IMR-90 (cell line): ENCODE results near the gene XRN2. TPM values are rescaled to one million over a fixed set of nuclear protein-coding genes. Genes with fewer than 3 reads are reported as not detected.

ENCODE experiments used
- ATAC-seq: fragments of 200-7000 bp; cut with Tn5 transposase; 2 replicates; pipeline ENCODE4 v1.9.1; 2020; ENCODE audit warnings: low read depth, mild to moderate bottlenecking, moderate library complexity
- BruUV-seq: library from RNA; stranded (reverse); fragments of 400-500 nt; replicated peaks from 2 replicates; lab custom pipeline; 2021; lab: Mats Ljungman, UMichigan
- CTCF ChIA-PET: fragments of 300-600 bp; formaldehyde crosslinking; extraction: SDS; loops from one replicate; lab custom pipeline; 2021; ENCODE audit warnings: antibody characterized with exemption; lab: Yijun Ruan, JAX
- POLR2A ChIA-PET: fragments of 300-600 bp; sonication (Branson Sonifier 250); formaldehyde crosslinking; loops from one replicate; lab custom pipeline; 2022; ENCODE audit warnings: antibody characterized with exemption; ENCODE audit not compliant: unreplicated experiment; lab: Charles Lee
- DNase-seq: peaks from one replicate; pipeline ENCODE4 v3.0.0; 2013
- H2AFZ ChIP-seq: replicated peaks from 2 replicates; pipeline ENCODE3; 2013; ENCODE audit warnings: low read length, mild to moderate bottlenecking; ENCODE audit not compliant: poor library complexity
- H2AK5ac ChIP-seq: 2 replicates; pipeline ENCODE4 v1.6.1; 2013; ENCODE audit warnings: low read depth, low read length, inconsistent platforms
- H2AK9ac ChIP-seq: replicated peaks from 2 replicates; pipeline ENCODE3; 2013; ENCODE audit warnings: mild to moderate bottlenecking, low read depth, low read length, moderate library complexity; ENCODE audit not compliant: poor library complexity
- H2BK120ac ChIP-seq: 2 replicates; pipeline ENCODE4 v1.6.1; 2013; ENCODE audit warnings: low read depth, low read length, inconsistent platforms
- H2BK15ac ChIP-seq: 3 replicates; pipeline ENCODE4 v1.6.1; 2013; ENCODE audit warnings: low read depth, low read length, inconsistent platforms
- H2BK20ac ChIP-seq: 2 replicates; pipeline ENCODE4 v1.6.1; 2013; ENCODE audit warnings: low read depth, mild to moderate bottlenecking, inconsistent platforms, low read length, moderate library complexity
- H2BK5ac ChIP-seq: 2 replicates; pipeline ENCODE4 v1.6.1; 2013; ENCODE audit warnings: mild to moderate bottlenecking, low read depth, low read length, inconsistent platforms; ENCODE audit not compliant: poor library complexity, severe bottlenecking
- H3K14ac ChIP-seq: replicated peaks from 2 replicates; pipeline ENCODE4 v1.6.1; 2013; ENCODE audit warnings: low read depth, low read length, inconsistent platforms
- H3K18ac ChIP-seq: 2 replicates; pipeline ENCODE4 v1.6.1; 2013; ENCODE audit warnings: low read depth, low read length, control low read depth
- H3K23ac ChIP-seq: 2 replicates; pipeline ENCODE4 v1.6.1; 2013; ENCODE audit warnings: low read depth, low read length, inconsistent platforms
- H3K27ac ChIP-seq: 2 replicates; pipeline ENCODE4 v1.5.1; 2013; ENCODE audit warnings: mild to moderate bottlenecking, control low read depth, low read length; ENCODE audit not compliant: insufficient read depth
- H3K27me3 ChIP-seq: 2 replicates; pipeline ENCODE4 v1.6.1; 2013; ENCODE audit warnings: low read length; ENCODE audit not compliant: control insufficient read depth, insufficient read depth
- H3K36me3 ChIP-seq: 2 replicates; pipeline ENCODE4 v1.6.1; 2013; ENCODE audit warnings: low read length, mixed read lengths; ENCODE audit not compliant: control insufficient read depth, insufficient read depth
- H3K4ac ChIP-seq: 2 replicates; pipeline ENCODE4 v1.6.1; 2013; ENCODE audit warnings: low read depth, low read length, inconsistent platforms
- H3K4me1 ChIP-seq: 2 replicates; pipeline ENCODE4 v1.6.1; 2013; ENCODE audit warnings: low read length, mixed read lengths; ENCODE audit not compliant: control insufficient read depth, insufficient read depth
- H3K4me2 ChIP-seq: 2 replicates; pipeline ENCODE4 v1.6.1; 2013; ENCODE audit warnings: low read depth, mild to moderate bottlenecking, control low read depth, low read length, moderate library complexity
- H3K4me3 ChIP-seq: 2 replicates; pipeline ENCODE4 v1.5.1; 2013; ENCODE audit warnings: low read depth, mild to moderate bottlenecking, control low read depth, low read length, moderate library complexity; ENCODE audit not compliant: insufficient read depth
- H3K56ac ChIP-seq: 2 replicates; pipeline ENCODE4 v1.6.1; 2013; ENCODE audit warnings: low read length, inconsistent platforms; ENCODE audit not compliant: insufficient read depth; ENCODE audit errors: extremely low read depth
- H3K79me1 ChIP-seq, 2 experiments: 2 replicates each; pipeline ENCODE4 v1.6.1; 2013; ENCODE audit warnings: low read length in 2 of 2, inconsistent platforms in 1 of 2, low read depth in 1 of 2
- H3K9ac ChIP-seq: 2 replicates; pipeline ENCODE4 v1.6.1; 2013; ENCODE audit warnings: low read depth, low read length, control low read depth
- H3K9me1 ChIP-seq: 2 replicates; pipeline ENCODE4 v1.6.1; 2013; ENCODE audit warnings: low read length, inconsistent platforms; ENCODE audit not compliant: insufficient read depth
- H3K9me3 ChIP-seq: 2 replicates; pipeline ENCODE4 v1.6.1; 2013; ENCODE audit warnings: low read length; ENCODE audit not compliant: control insufficient read depth, insufficient read depth
- H4K20me1 ChIP-seq: 2 replicates; pipeline ENCODE4 v1.6.1; 2013; ENCODE audit warnings: low read length, inconsistent platforms; ENCODE audit not compliant: insufficient read depth
- H4K5ac ChIP-seq: 2 replicates; pipeline ENCODE4 v1.6.1; 2013; ENCODE audit warnings: mild to moderate bottlenecking, low read depth, low read length, control low read depth
- H4K8ac ChIP-seq, 2 experiments: 2 replicates each; pipeline ENCODE4 v1.6.1; 2013; ENCODE audit warnings: low read depth in 2 of 2, low read length in 2 of 2, control low read depth in 1 of 2, inconsistent platforms in 1 of 2
- H4K91ac ChIP-seq: 2 replicates; pipeline ENCODE4 v1.6.1; 2013; ENCODE audit warnings: low read depth, low read length, inconsistent platforms; ENCODE audit not compliant: insufficient read depth
- BHLHE40 ChIP-seq: fragments of 150-350 bp; IDR thresholded peaks from 2 replicates; pipeline ENCODE4 v1.6.1; 2016; ENCODE audit warnings: mild to moderate bottlenecking, low read depth, low read length
- CEBPB ChIP-seq: IDR thresholded peaks from 2 replicates; pipeline ENCODE4 v1.6.1; 2012; ENCODE audit warnings: low read depth, low read length, improper control_type of control experiment
- ELK1 ChIP-seq: fragments of 150-350 bp; IDR thresholded peaks from 2 replicates; pipeline ENCODE4 v1.6.1; 2016; ENCODE audit warnings: low read depth, mild to moderate bottlenecking, low read length, moderate library complexity, borderline replicate concordance
- NFE2L2 ChIP-seq: fragments of 150-350 bp; IDR thresholded peaks from 2 replicates; pipeline ENCODE4 v1.6.1; 2016; ENCODE audit warnings: low read depth, mild to moderate bottlenecking, low read length
- RFX5 ChIP-seq: IDR thresholded peaks from 2 replicates; pipeline ENCODE4 v1.8.0; 2012; ENCODE audit warnings: low read depth, mild to moderate bottlenecking, low read length, moderate library complexity
- WGBS, 2 experiments: methylation state at CpG; one replicate each; pipeline versions ENCODE4 v1.1.5 to v1.1.7; 2013; ENCODE audit warnings: missing lambda C conversion rate in 2 of 2; ENCODE audit not compliant: insufficient read length in 1 of 2; ENCODE audit errors: extremely low coverage in 2 of 2; 5-methylcytosine and 5-hydroxymethylcytosine counted together
- dilution Hi-C: fragments of 300-500 bp; cut with HindIII; formaldehyde crosslinking; loops from one replicate; pipeline ENCODE4 v1.14.3; 2018; ENCODE audit warnings: low sequenced_read_pairs; ENCODE audit not compliant: unreplicated experiment
- in situ Hi-C: fragments of 300-500 bp; cut with MboI; formaldehyde crosslinking; loops from 3 replicates; pipeline ENCODE4 v1.14.3; 2019; ENCODE audit warnings: low sequenced_read_pairs, inconsistent platforms, mixed read lengths
- intact Hi-C: fragments of 100-400 bp; cut with micrococcal nuclease; formaldehyde crosslinking; loops from 2 replicates; pipeline ENCODE4 v1.10.0; 2022
- polyA plus RNA-seq, 3 experiments: library from polyadenylated mRNA; depleted of rRNA; stranded (reverse); fragments of >200 nt; gene quantifications; 2 replicates each; pipeline ENCODE4 v1.2.3, GENCODE V29; 2012; ENCODE audit warnings: low replicate concordance in 1 of 3
- total RNA-seq: library from RNA; depleted of rRNA; stranded (reverse); fragments of >200 nt; gene quantifications from 2 replicates; pipeline ENCODE4 v1.2.3, GENCODE V29; 2012
- TF ChIP-seq, protein P1 (sequence below): conservative IDR thresholded peaks from 2 replicates; pipeline ENCODE4 v1.5.1; 2012; ENCODE audit warnings: mild to moderate bottlenecking, low read depth, low read length, improper control_type of control experiment

Gene XRN2
- total and polyA plus RNA-seq, 2 of the 4 experiments (the other 2 are of a cell fraction) = 58.1 to 70.8 TPM

DNA sequence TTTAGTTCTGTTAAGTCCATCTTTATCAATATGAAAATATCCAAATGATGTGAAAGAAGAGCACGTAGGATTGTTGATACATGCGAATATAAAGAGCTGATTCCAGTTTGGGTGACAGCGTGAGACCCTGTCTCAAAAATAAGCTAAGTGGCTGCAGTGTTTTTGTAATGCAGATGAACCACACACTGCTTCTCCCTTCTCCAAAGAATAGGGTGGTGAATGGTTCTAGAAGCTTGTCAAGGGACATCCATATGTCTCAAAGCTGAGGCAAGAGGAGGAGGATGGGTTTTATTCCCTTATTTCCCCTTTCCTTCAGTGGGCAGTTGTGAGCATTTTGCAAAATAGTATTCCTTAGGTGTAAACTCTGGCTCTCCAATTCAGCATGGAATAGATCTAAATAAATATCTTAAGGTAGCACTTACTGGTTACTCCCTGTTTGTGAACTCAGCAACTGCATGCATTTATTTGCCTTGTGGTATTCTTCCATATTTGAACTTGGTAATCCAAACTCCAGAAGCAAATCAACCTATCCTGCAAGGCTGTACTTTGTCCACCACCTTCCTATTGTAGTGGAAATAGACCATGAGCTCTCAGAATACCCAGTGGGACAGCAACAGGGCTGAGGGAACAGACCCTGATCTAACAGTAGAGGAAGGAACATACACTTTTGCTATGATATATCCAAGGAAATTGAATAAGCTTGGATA, 38.0 kb downstream of the XRN2 start:
- TF ChIP-seq RFX5 = no peak
- TF ChIP-seq CEBPB = no peak
- no peak for TF ChIP-seq BHLHE40
- no peak for TF ChIP-seq ELK1
- no peak for TF ChIP-seq NFE2L2
- TF ChIP-seq, protein P1, sequence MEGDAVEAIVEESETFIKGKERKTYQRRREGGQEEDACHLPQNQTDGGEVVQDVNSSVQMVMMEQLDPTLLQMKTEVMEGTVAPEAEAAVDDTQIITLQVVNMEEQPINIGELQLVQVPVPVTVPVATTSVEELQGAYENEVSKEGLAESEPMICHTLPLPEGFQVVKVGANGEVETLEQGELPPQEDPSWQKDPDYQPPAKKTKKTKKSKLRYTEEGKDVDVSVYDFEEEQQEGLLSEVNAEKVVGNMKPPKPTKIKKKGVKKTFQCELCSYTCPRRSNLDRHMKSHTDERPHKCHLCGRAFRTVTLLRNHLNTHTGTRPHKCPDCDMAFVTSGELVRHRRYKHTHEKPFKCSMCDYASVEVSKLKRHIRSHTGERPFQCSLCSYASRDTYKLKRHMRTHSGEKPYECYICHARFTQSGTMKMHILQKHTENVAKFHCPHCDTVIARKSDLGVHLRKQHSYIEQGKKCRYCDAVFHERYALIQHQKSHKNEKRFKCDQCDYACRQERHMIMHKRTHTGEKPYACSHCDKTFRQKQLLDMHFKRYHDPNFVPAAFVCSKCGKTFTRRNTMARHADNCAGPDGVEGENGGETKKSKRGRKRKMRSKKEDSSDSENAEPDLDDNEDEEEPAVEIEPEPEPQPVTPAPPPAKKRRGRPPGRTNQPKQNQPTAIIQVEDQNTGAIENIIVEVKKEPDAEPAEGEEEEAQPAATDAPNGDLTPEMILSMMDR = no peak
- no peak overlapping the region for H3K27ac ChIP-seq
- no peak overlapping the region for H2BK120ac ChIP-seq
- H3K79me1 ChIP-seq = peaks cover 18 to 33% of the 10 kb centered on the region in 2 experiments; a peak in 3 of 4 replicates
- no peak overlapping the region for H2AK9ac ChIP-seq
- H3K23ac ChIP-seq = no peak overlapping the region
- ChIA-PET CTCF (no interaction called here), POLR2A (no interaction called here)
- H3K36me3 ChIP-seq = peaks cover 35% of the 10 kb centered on the region
- no peak overlapping the region for H2BK5ac ChIP-seq
- no peak overlapping the region for H4K91ac ChIP-seq
- H3K4me2 ChIP-seq = no peak overlapping the region
- intact Hi-C loops (no loop called here), dilution Hi-C loops (no loop called here), in situ Hi-C loops (no loop called here)
- peaks cover 5% of the 10 kb centered on the region for H3K4me1 ChIP-seq
- H3K4me3 ChIP-seq = no peak overlapping the region
- BruUV-seq = no TSS peak
- no peak overlapping the region for H2AK5ac ChIP-seq
- no peak overlapping the region for H3K14ac ChIP-seq
- ATAC-seq (no peak), DNase-seq (no peak)
- peaks cover 8% of the 10 kb centered on the region; the same call in 1 of the 2 replicates for H3K9me1 ChIP-seq
- H3K9me3 ChIP-seq = no peaks in the 10 kb centered on the region
- no peak overlapping the region; the same call in 1 of the 2 replicates for H3K18ac ChIP-seq
- peaks cover 3% of the 10 kb centered on the region; the same call in 1 of the 2 replicates for H4K20me1 ChIP-seq
- H2AFZ ChIP-seq = no peak overlapping the region
- no peaks in the 10 kb centered on the region for H3K27me3 ChIP-seq
- H3K4ac ChIP-seq = no peak overlapping the region
- H3K56ac ChIP-seq = no peak overlapping the region
- no peak overlapping the region for H2BK20ac ChIP-seq
- no peak overlapping the region for H4K8ac ChIP-seq
- H2BK15ac ChIP-seq = no peak overlapping the region
- no peak overlapping the region for H3K9ac ChIP-seq
- no CpG with 5 or more reads among the region's 3 CpGs for WGBS, 2 experiments
- no peak overlapping the region for H4K5ac ChIP-seq
